Transverse colon (tissue), 4 donors: Measurements from ENCODE around the gene EFEMP1. TPM values are rescaled to one million over a fixed set of nuclear protein-coding genes. Genes with fewer than 3 reads are reported as not detected.

Experiments used
- DNase-seq: peaks from one replicate; pipeline ENCODE4 v3.0.0-alpha.2; 2019
- H3K27ac ChIP-seq, 4 donors: fragments of 200-600 bp; sonication (generic); 2 replicates each; pipeline ENCODE4 v1.5.1; 2016 to 2018; ENCODE audit warnings: inconsistent platforms in 4 of 4
- H3K27me3 ChIP-seq: fragments of 200-600 bp; sonication (generic); 2 replicates; pipeline ENCODE4 v1.5.1; 2017; ENCODE audit warnings: inconsistent platforms
- H3K36me3 ChIP-seq, 4 donors: fragments of 200-600 bp; sonication (generic); 2 replicates each; pipeline ENCODE4 v1.5.1; 2017 to 2019; ENCODE audit warnings: inconsistent platforms in 4 of 4
- H3K4me1 ChIP-seq, 4 donors: fragments of 200-600 bp; sonication (generic); 2 replicates each; pipeline ENCODE4 v1.5.1; 2017 to 2020; ENCODE audit warnings: inconsistent platforms in 4 of 4
- H3K4me3 ChIP-seq, 4 donors: fragments of 200-600 bp; sonication (generic); 1 replicate in 1 of 4; 2 replicates in 3 of 4; pipeline versions ENCODE4 v1.5.1 to v1.6.1; 2017 to 2019; ENCODE audit warnings: inconsistent platforms in 4 of 4
- H3K9me3 ChIP-seq, 2 donors: fragments of 200-600 bp; sonication (generic); 2 replicates each; pipeline ENCODE4 v1.5.1; 2017 to 2019; ENCODE audit warnings: inconsistent platforms in 2 of 2
- EP300 ChIP-seq: sonication (generic); formaldehyde crosslinking; IDR thresholded peaks from one replicate; pipeline ENCODE4 v1.6.1; 2017; ENCODE audit warnings: antibody characterized with exemption, low read depth
- POLR2A ChIP-seq: fragments of 450-650 bp; IDR thresholded peaks from one replicate; pipeline ENCODE4 v1.6.1; 2016; ENCODE audit warnings: antibody characterized with exemption, mild to moderate bottlenecking, moderate library complexity
- POLR2AphosphoS5 ChIP-seq, 3 donors: sonication (generic); formaldehyde crosslinking; IDR thresholded peaks; one replicate each; pipeline ENCODE4 v1.6.1; 2016; ENCODE audit warnings: antibody characterized with exemption in 3 of 3
- WGBS, 2 donors: methylation state at CpG; one replicate each; pipeline ENCODE4 v1.1.5; 2018; ENCODE audit warnings: low coverage in 1 of 2; 5-methylcytosine and 5-hydroxymethylcytosine counted together
- in situ Hi-C, 4 donors: fragments of 200-750 bp; cut with MboI; loops; one replicate each; pipeline versions ENCODE4 v1.15.0 to v1.15.1; 2017; ENCODE audit warnings: low sequenced_read_pairs in 3 of 4, low pct_ligation_motif_present in 1 of 4, low pct_unique_long_range_greater_than_20kb in 1 of 4
- intact Hi-C: fragments of 100-400 bp; cut with DNase I; formaldehyde crosslinking; loops from one replicate; pipeline ENCODE4 v1.15.1; 2023; ENCODE audit warnings: low total_unique reads
- total RNA-seq, 4 donors: library from RNA; depleted of rRNA; stranded (reverse); fragments of >200 nt; gene quantifications; one replicate each; pipeline ENCODE4 v1.1.0, GENCODE V29; 2016
- TF ChIP-seq, protein P1 (sequence below), 5 experiments: fragments of 200-600 bp in 3 of 5; fragments of 450-650 bp in 2 of 5; sonication (generic) in 3 of 5; IDR thresholded peaks; 1 replicate in 2 of 5; 2 replicates in 3 of 5; pipeline ENCODE4 v1.5.1; 2016 to 2017; ENCODE audit warnings: antibody characterized with exemption in 5 of 5, inconsistent platforms in 3 of 5, mild to moderate bottlenecking in 2 of 5, moderate library complexity in 1 of 5

EFEMP1 gene
- total RNA-seq, 4 donors from 2014 or later: 12.0 to 34.8 (median 26.5) TPM

DNA sequence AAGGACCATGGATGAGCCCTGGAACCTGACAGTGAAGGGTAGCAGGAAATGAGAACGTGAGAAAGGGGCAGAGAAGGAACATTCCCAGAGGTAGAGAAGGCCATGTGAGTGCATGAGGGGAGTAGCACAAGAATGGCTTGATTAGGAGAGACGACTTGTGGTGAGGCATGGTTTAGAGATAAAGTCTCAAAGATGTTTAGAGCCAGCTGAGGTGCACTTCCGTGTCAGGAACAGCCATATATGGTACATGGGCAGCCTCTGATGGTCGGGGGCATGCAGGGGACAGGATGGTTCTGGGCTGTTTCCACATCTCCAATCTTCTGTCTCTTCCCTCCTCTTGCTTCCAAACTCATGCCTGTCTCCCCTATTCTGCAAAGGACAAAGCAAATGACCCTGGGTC, 28.8 kb upstream of the EFEMP1 start:
- no peak overlapping the region for H3K4me3 ChIP-seq
- intact Hi-C loops: no loop called here

DNA sequence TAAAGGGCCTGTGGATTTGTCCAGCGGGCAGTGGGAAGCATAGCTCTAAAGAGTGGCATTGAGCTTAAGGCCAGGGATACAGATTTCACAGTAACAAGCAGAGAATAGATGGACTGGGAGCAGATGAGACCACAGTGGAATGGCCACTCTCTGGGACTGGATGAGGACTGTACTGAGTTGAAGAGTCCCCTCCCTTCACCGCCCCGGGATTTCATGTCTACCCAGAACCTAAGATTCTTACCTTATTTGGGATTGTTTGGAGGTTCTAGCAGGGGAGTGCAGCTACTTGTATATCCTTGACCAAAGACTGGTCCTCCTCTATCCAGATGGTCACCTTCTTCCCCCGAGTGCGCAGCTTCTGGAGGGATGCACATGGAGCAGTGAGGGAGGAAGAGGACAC, 28.0 kb upstream of the EFEMP1 start:
- intact Hi-C loops: no loop called here
- WGBS, 2 donors: 83 to 86% methylated on average over 3 to 5 of the region's 5 CpGs

More for the DNA sequence above, 28.8 kb upstream of the EFEMP1 start:
- 63 to 80% methylated on average over 1 to 4 of the region's 4 CpGs for WGBS, 2 donors
- H3K4me1 ChIP-seq: no peaks in the 10 kb centered on the region
- H3K36me3 ChIP-seq: no peaks in the 10 kb centered on the region
- no peaks in the 10 kb centered on the region for H3K9me3 ChIP-seq
- H3K27me3 ChIP-seq: no peaks in the 10 kb centered on the region
- DNase-seq: no peak
- in situ Hi-C loops: loop anchor here in 3 of 4 donors (25.0 kb wide), 1 partner anchor 190 kb away; no protein-coding TSS in a partner anchor
- peak overlapping the region in 1 of 4 donors; percentile 20 for H3K27ac ChIP-seq
- TF ChIP-seq EP300 (no peak), POLR2A (no peak)
- TF ChIP-seq, protein P1, sequence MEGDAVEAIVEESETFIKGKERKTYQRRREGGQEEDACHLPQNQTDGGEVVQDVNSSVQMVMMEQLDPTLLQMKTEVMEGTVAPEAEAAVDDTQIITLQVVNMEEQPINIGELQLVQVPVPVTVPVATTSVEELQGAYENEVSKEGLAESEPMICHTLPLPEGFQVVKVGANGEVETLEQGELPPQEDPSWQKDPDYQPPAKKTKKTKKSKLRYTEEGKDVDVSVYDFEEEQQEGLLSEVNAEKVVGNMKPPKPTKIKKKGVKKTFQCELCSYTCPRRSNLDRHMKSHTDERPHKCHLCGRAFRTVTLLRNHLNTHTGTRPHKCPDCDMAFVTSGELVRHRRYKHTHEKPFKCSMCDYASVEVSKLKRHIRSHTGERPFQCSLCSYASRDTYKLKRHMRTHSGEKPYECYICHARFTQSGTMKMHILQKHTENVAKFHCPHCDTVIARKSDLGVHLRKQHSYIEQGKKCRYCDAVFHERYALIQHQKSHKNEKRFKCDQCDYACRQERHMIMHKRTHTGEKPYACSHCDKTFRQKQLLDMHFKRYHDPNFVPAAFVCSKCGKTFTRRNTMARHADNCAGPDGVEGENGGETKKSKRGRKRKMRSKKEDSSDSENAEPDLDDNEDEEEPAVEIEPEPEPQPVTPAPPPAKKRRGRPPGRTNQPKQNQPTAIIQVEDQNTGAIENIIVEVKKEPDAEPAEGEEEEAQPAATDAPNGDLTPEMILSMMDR (IDR thresholded peaks at IDR 0.05): no peak

DNA sequence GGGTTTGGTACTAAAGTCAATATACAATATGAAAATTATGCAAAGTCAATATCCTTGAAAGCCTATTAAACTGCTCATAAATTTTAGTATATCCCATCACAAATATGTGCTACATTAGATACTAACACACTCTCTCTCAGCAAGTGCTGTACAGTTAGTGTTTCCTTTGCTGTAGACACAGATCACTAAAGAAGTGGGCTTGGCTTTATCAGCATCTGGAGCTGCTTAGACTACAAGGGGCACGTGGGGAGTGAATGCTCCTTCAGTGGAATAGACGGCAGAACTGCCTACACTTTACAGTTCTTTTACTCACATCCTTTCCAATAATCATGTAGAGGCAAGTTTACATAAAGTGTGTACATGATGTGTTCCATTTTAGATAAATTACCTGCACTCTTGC, 26.0 kb upstream of the EFEMP1 start:
- TF ChIP-seq POLR2AphosphoS5 (IDR thresholded peaks at IDR 0.05) (no peak), POLR2A (no peak), EP300 (no peak)
- TF ChIP-seq, protein P1 (IDR thresholded peaks at IDR 0.05): no peak
- Histone ChIP-seq H3K4me3 (no peak overlapping the region), H3K27ac (no peak overlapping the region), H3K9me3 (no peaks in the 10 kb centered on the region), H3K36me3 (no peaks in the 10 kb centered on the region), H3K27me3 (no peaks in the 10 kb centered on the region), H3K4me1 (no peaks in the 10 kb centered on the region)
- DNase-seq: no peak
- 35 to 57% methylated on average over 2 of the region's 2 CpGs for WGBS, 2 donors
- intact Hi-C loops: no loop called here
- in situ Hi-C loops: loop anchor here in 3 of 4 donors (25.0 kb wide), 1 partner anchor 187 kb away; no protein-coding TSS in a partner anchor

More for the DNA sequence above, 28.0 kb upstream of the EFEMP1 start:
- Histone ChIP-seq H3K27me3 (no peaks in the 10 kb centered on the region), H3K4me3 (no peak overlapping the region), H3K36me3 (no peaks in the 10 kb centered on the region), H3K27ac (no peak overlapping the region), H3K9me3 (no peaks in the 10 kb centered on the region), H3K4me1 (no peaks in the 10 kb centered on the region)
- TF ChIP-seq, protein P1 (IDR thresholded peaks at IDR 0.05): no peak
- TF ChIP-seq POLR2AphosphoS5 (IDR thresholded peaks at IDR 0.05) (no peak), EP300 (no peak), POLR2A (no peak)
- in situ Hi-C loops: loop anchor here in 3 of 4 donors (25.0 kb wide), 1 partner anchor 189 kb away; no protein-coding TSS in a partner anchor
- DNase-seq: no peak

DNA sequence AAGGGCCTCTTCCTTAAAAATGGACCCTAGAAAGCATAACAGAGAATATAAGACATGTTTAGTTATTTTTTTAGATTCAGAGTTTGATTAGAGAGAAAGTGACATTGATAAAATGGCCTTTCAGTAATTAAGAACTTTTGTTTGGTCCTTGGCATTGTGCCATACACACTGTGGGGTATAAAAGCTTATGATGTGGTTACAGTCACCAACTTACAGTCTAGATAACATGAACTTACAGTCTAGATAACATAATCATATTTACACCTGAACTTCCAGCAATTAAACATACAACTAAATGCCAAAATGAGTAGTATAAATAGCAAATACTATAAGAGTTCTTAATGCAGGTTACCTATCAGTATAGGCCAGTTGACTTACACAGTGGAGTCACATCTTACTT, 25.6 kb upstream of the EFEMP1 start:
- Histone ChIP-seq H3K27ac (no peak overlapping the region), H3K27me3 (no peaks in the 10 kb centered on the region), H3K4me3 (no peak overlapping the region), H3K9me3 (no peaks in the 10 kb centered on the region), H3K36me3 (no peaks in the 10 kb centered on the region), H3K4me1 (no peaks in the 10 kb centered on the region)
- no peak for TF ChIP-seq POLR2A
- in situ Hi-C loops: no loop called here
- DNase-seq: no peak
- intact Hi-C loops: no loop called here

DNA sequence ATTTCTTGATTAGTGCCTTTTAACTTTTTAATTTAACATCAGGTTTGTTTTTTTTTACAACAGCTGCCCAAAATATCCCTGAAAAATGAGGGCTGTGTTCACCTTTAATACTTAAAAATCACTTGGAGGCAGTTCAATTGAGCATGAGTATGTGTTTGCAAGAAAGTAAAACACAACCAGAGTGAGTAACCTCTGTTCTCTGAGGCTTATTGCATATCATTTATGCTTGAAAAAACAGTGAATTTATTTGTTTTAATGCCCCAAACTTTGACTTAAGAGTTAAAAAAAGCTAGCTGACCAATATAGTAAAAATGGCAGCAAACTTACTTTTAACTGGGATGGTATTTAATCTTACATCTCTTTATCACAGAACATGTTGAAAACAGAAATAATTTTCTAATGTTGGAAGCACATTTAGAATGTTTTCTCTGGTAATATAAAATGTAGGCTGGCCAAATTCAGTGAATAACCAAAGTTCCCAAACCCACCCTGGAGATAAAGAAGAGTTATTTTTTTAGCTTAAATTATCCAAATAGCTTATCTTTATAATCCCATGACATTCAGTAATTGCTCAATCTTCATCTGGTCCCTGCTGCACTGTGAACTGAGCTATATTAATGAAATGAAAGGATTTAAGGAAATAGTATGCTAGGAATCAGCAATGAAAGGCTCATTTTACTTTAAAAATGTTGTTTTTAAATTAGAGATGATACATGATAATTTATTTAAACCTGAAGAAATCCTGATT, 24.8 kb upstream of the EFEMP1 start:
- DNase-seq: no peak
- intact Hi-C loops: no loop called here

More for the DNA sequence above, 24.8 kb upstream of the EFEMP1 start:
- Histone ChIP-seq H3K9me3 (no peaks in the 10 kb centered on the region), H3K36me3 (no peaks in the 10 kb centered on the region), H3K4me3 (no peak overlapping the region), H3K4me1 (no peaks in the 10 kb centered on the region), H3K27ac (no peak overlapping the region), H3K27me3 (no peaks in the 10 kb centered on the region)
- TF ChIP-seq POLR2AphosphoS5 (IDR thresholded peaks at IDR 0.05): no peak
- TF ChIP-seq, protein P1 (IDR thresholded peaks at IDR 0.05): no peak
- no peak for TF ChIP-seq EP300
- no peak for TF ChIP-seq POLR2A
- in situ Hi-C loops: no loop called here
